Hepatocyte (in vitro differentiated cells): ENCODE results near the gene DLEC1. TPM values are rescaled to one million over a fixed set of nuclear protein-coding genes. Genes with fewer than 3 reads are reported as not detected.

Source experiments
- DNase-seq: peaks from one replicate; pipeline ENCODE4 v3.0.0-alpha.2; 2016; ENCODE audit warnings: low spot score
- H2AFZ ChIP-seq: fragments of 200-600 bp; sonication (generic); 2 replicates; pipeline ENCODE4 v1.6.0; 2016; ENCODE audit warnings: antibody characterized with exemption, mild to moderate bottlenecking
- H3K27ac ChIP-seq: fragments of 200-600 bp; sonication (generic); 2 replicates; pipeline ENCODE4 v1.5.1; 2016; ENCODE audit warnings: mild to moderate bottlenecking
- H3K27me3 ChIP-seq: fragments of 200-600 bp; sonication (generic); 2 replicates; pipeline ENCODE4 v1.6.1; 2016
- H3K36me3 ChIP-seq: fragments of 200-600 bp; sonication (generic); replicated peaks from 2 replicates; pipeline ENCODE4 v1.5.1; 2016; ENCODE audit warnings: low read depth; ENCODE audit not compliant: insufficient read depth
- H3K4me1 ChIP-seq: fragments of 200-600 bp; sonication (generic); 2 replicates; pipeline ENCODE4 v1.5.1; 2016; ENCODE audit warnings: mild to moderate bottlenecking, moderate library complexity; ENCODE audit not compliant: insufficient read depth
- H3K4me2 ChIP-seq: fragments of 200-600 bp; sonication (generic); 2 replicates; pipeline ENCODE4 v1.6.0; 2016
- H3K4me3 ChIP-seq: fragments of 200-600 bp; sonication (generic); 2 replicates; pipeline ENCODE4 v1.5.1; 2016; ENCODE audit warnings: mild to moderate bottlenecking
- H3K79me2 ChIP-seq: fragments of 200-600 bp; sonication (generic); 2 replicates; pipeline ENCODE4 v1.6.0; 2017; ENCODE audit warnings: mild to moderate bottlenecking
- H3K9me2 ChIP-seq: fragments of 200-600 bp; sonication (generic); replicated peaks from 2 replicates; pipeline ENCODE4 v1.6.0; 2017; ENCODE audit warnings: mild to moderate bottlenecking; ENCODE audit not compliant: insufficient read depth
- H3K9me3 ChIP-seq: fragments of 200-600 bp; sonication (generic); 2 replicates; pipeline ENCODE4 v1.5.1; 2016; ENCODE audit warnings: low read depth, mild to moderate bottlenecking
- H4K20me1 ChIP-seq: fragments of 200-600 bp; sonication (generic); 2 replicates; pipeline ENCODE4 v1.6.0; 2016; ENCODE audit warnings: mild to moderate bottlenecking; ENCODE audit not compliant: insufficient read depth, poor library complexity, severe bottlenecking
- CTCF ChIP-seq: fragments of 200-600 bp; sonication (generic); IDR thresholded peaks from 2 replicates; pipeline ENCODE4 v1.5.1; 2016; ENCODE audit warnings: antibody characterized with exemption, mild to moderate bottlenecking; ENCODE audit not compliant: poor library complexity
- EZH2 ChIP-seq: fragments of 200-600 bp; sonication (generic); IDR thresholded peaks from 2 replicates; pipeline ENCODE4 v1.6.1; 2016; ENCODE audit warnings: antibody characterized with exemption, mild to moderate bottlenecking, borderline replicate concordance
- EZH2phosphoT487 ChIP-seq: fragments of 200-600 bp; sonication (generic); IDR thresholded peaks from one replicate; pipeline ENCODE4 v1.6.1; 2018; ENCODE audit warnings: antibody characterized with exemption, mild to moderate bottlenecking, low read depth, moderate library complexity; ENCODE audit not compliant: unreplicated experiment, severe bottlenecking
- WGBS: methylation state at CpG from one replicate; pipeline ENCODE4 v1.1.6; 2016; ENCODE audit warnings: low lambda C conversion rate; ENCODE audit errors: missing lambda C conversion rate; 5-methylcytosine and 5-hydroxymethylcytosine counted together
- polyA plus RNA-seq: library from polyadenylated mRNA; unstranded; fragments of >200 nt; fragmentation: Nextera tagmentation; extraction: Ambion mirVana; gene quantifications from 2 replicates; pipeline ENCODE4 v1.2.1, GENCODE V29; 2016
- total RNA-seq: library from RNA; depleted of rRNA; stranded (reverse); fragments of >200 nt; gene quantifications from 2 replicates; pipeline ENCODE4 v1.2.3, GENCODE V29; 2014

Gene DLEC1
- total and polyA plus RNA-seq, 2 experiments from 2014 or later = 0.23 to 1.5 TPM

- no peak for TF ChIP-seq EZH2phosphoT487
- no peak for TF ChIP-seq CTCF
- TF ChIP-seq EZH2 = no peak
- no peaks in the 10 kb centered on the region for H3K79me2 ChIP-seq
- H3K27ac ChIP-seq = no peak overlapping the region
- WGBS = 89% methylated on average over 7 of the region's 7 CpGs
- H3K4me3 ChIP-seq = no peak overlapping the region
- no peaks in the 10 kb centered on the region for H3K27me3 ChIP-seq
- H4K20me1 ChIP-seq = no peaks in the 10 kb centered on the region
- no peaks in the 10 kb centered on the region for H3K9me2 ChIP-seq
- no peaks in the 10 kb centered on the region for H3K9me3 ChIP-seq
- no peak overlapping the region for H3K4me2 ChIP-seq
- H2AFZ ChIP-seq = no peak overlapping the region
- H3K4me1 ChIP-seq = no peaks in the 10 kb centered on the region
- no peak for DNase-seq
- no peaks in the 10 kb centered on the region for H3K36me3 ChIP-seq
Measured at GRCh38 chr3:38112378-38112761, 73.4 kb downstream of the DLEC1 start.

- Histone ChIP-seq H3K9me2 (no peaks in the 10 kb centered on the region), H3K4me1 (no peaks in the 10 kb centered on the region), H2AFZ (no peak overlapping the region), H3K36me3 (no peaks in the 10 kb centered on the region), H3K9me3 (no peaks in the 10 kb centered on the region), H3K4me2 (no peak overlapping the region), H3K4me3 (no peak overlapping the region), H3K27ac (no peak overlapping the region), H3K27me3 (no peaks in the 10 kb centered on the region), H4K20me1 (no peaks in the 10 kb centered on the region), H3K79me2 (no peaks in the 10 kb centered on the region)
- DNase-seq = no peak
- 90% methylated on average over 12 of the region's 13 CpGs for WGBS
- TF ChIP-seq EZH2phosphoT487 (no peak), EZH2 (no peak), CTCF (no peak)
Measured at GRCh38 chr3:38114052-38114874, 75.3 kb downstream of the DLEC1 start.

GRCh38 chr3:38114875-38115644, 76.1 kb downstream of the DLEC1 start:
- no peaks in the 10 kb centered on the region for H3K79me2 ChIP-seq
- no peaks in the 10 kb centered on the region for H3K9me2 ChIP-seq
- WGBS = 87% methylated on average over 13 of the region's 13 CpGs
- no peak for TF ChIP-seq EZH2
- no peak for TF ChIP-seq EZH2phosphoT487
- no peak for TF ChIP-seq CTCF
- no peak overlapping the region for H3K27ac ChIP-seq
- DNase-seq = no peak
- no peaks in the 10 kb centered on the region for H3K9me3 ChIP-seq
- H2AFZ ChIP-seq = no peak overlapping the region
- H4K20me1 ChIP-seq = no peaks in the 10 kb centered on the region
- H3K4me3 ChIP-seq = no peak overlapping the region
- no peaks in the 10 kb centered on the region for H3K4me1 ChIP-seq
- H3K27me3 ChIP-seq = no peaks in the 10 kb centered on the region
- no peaks in the 10 kb centered on the region for H3K36me3 ChIP-seq
- no peak overlapping the region for H3K4me2 ChIP-seq
